Inflammatory macrophage treated with lipopolysaccharide for 1 hour (primary cell): ENCODE data around the gene DRAM1.
"Not testable (repeated sequence)": the region's sequence is repeated elsewhere in the genome, so short reads cannot be mapped to it uniquely, and the experiment has no call there.

Experiments
- DNase-seq, 2 donors: peaks; one replicate each; pipeline ENCODE4 v3.0.0-alpha.2; 2020 to 2022

DRAM1 gene

DNA sequence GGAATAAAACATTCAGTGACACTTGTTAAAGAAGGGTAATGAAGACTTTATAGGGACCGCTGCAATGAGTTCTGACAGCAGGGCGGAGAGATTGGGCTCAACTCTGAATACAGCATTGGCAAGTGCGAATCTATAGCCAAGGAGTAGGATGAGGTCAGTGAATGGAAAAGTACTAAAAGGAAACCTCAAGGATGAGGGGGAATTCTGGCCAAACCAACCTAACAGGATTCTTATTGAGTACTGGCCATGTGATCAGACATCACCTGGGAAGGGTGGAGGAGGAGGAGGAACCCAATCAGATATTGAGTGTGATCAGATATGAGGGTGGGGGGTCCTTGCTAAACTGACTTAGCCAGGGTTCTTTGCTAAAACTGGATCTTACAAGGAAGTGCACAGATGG, 31.0 kb downstream of the DRAM1 start:
- no peak for DNase-seq

DNA sequence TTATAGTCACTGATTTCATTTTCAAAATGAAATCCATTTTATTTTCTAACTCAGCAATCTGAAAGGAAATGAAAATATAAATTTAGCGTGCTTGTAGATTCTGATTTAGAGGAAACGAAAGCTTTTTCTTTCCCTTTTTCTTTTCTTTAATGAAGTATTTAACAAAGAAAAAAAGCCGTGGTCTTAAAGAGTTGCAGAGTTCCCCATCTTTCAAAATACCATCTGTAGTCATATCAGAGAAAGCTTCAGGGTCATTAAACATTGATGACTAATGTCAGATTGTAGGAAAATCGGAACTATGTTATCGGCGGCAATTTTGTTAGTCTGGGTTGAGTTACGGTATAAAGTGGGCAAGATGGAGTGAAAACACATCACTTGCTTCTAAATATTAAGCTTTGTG, 32.3 kb downstream of the DRAM1 start:
- peak; percentile 88 for DNase-seq

DNA sequence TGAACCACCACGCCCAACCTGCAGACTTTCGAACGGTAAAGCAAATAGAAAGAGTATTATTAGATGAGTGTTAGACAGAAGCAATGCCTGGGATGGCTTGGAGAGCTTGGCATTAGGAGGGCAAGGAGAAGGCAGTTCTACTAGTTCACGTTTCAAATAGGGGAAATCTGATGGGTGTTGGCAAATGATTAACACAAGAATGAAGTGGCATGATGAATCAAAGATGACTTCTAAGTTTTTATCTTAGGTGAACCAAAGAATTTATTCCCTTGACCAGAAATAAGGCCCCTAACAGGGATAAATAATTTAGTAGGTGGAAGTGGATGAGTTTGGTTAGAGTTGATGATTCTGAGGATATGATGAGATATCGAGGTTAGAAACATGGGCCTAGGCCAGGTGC, 38.5 kb downstream of the DRAM1 start:
- no peak for DNase-seq

DNA sequence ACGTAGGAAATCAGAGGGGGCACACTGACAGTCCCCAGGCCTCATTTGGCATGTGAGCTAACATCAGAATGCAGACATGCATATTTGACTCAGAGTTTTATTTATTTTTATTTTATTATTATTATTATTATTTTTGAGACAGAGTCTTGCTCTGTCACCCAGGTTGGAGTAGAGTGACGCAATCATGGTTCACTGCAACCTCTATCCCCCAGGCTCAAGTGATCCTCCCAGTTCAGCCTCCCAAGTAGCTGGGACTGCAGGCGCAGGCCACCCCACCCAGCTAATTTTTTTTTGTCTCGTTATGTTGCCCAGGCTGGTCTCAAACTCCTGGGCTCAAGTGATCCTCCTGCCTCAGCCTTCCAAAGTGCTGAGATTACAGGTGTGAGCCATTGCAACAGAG, 41.4 kb downstream of the DRAM1 start:
- DNase-seq, result not testable (repeated sequence)

GRCh38 chr12:101919447-101919846, 42.1 kb downstream of the DRAM1 start:
- no peak for DNase-seq

DNA sequence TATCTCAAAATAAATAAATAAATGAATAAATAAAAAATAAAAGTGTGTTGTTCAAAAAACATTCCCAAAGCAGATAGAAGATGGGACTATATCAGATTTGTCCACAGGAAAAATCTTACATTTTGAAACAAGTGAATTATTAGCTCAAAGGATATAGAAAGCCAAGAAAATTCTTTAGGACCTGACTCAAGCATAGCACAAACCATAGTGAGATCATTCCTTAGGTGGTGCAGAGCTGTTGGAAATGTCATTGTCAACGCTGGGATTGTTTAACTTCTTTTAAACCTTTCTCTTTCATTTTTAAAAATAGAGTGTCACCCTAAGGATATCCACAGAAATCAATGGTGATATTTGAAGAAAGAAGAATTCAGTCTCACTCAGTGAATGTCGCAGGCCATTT, 43.5 kb downstream of the DRAM1 start:
- DNase-seq, result no peak

- peak in 1 of 2 donors; percentile 18 for DNase-seq
Measured at GRCh38 chr12:101923045-101923718, 45.8 kb downstream of the DRAM1 start.

DNA sequence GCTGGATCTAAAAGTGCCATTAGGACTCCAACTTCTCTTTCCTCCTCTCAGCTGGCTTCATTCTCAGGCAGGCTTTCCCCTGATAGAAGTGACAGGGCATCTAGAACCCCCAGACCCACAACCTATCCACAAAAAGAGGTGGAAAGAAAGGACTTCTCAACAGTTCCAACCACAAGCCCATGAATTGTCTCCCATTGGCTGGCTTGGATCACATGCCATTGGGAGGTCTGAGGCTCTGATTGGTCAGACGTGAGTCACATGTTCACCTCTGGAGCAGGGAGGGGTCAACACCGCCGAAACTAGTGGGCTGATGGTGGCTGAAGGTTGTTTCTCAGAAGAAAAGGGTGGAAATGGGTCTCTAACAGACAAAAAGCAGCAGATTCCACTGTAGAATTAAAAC, 47.2 kb downstream of the DRAM1 start:
- peak; percentile 61 to 63 for DNase-seq

- peak; percentile 90 to 95 for DNase-seq
Measured at GRCh38 chr12:101925361-101925760, 48.0 kb downstream of the DRAM1 start.

- peak; percentile 84 to 92 for DNase-seq
Measured at GRCh38 chr12:101925935-101926334, 48.6 kb downstream of the DRAM1 start.

DNA sequence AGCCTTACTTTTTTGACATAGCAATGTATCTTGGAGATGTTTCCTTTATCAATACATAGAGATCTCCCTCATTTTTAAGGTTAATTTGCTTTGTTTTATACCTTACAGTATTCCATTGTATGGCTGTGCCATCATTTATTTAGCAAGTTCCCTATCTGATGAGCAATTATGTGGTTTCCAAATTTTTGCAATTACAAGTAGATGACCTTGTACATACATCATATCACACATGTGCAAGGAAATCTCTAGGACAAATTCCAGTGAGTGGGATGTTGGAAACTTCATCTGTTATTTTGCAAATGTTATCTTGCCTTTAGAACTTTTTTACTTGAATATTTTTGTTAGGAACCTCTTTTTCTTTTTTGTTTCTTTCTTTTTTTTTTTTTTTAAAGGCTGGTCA, 49.7 kb downstream of the DRAM1 start:
- peak; percentile 94 to 97 for DNase-seq

- peak; percentile 62 to 72 for DNase-seq
Measured at GRCh38 chr12:101927999-101928398, 50.6 kb downstream of the DRAM1 start.

GRCh38 chr12:101928556-101928955, 51.2 kb downstream of the DRAM1 start:
- no peak for DNase-seq

DNA sequence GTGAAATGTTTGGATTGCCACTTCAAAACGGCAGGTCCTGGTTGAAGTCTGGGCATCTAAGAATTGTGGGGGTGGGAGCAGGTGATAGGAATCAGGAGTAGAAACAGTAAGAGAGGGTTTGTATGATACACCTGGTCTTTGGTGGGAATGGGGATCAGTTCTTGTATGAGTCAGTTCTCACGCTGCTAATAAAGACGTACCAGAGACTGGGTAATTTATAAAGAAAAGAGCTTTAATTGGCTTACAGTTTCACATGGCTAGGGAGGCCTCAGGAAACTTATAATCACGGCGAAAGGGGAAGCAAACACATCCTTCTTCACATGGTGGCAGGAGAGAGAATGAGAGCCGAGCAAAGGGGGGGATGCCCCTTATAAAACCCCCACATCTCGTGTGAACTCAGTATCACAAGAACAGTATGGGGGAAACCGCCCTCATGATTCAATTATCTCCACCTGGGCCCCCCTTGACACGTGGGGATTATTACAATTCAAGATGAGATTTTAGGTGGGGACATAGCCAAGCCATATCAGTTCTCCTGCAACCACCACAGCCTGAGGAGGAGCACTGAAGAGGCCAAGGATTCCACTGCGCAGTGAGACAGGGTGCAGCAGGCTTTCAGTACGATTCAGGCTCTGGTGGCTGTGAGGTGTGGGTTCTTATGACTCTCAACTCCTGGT, 52.1 kb downstream of the DRAM1 start:
- DNase-seq, result no peak

- no peak for DNase-seq
Measured at GRCh38 chr12:101931498-101932326, 54.3 kb downstream of the DRAM1 start.

GRCh38 chr12:101933866-101934514, 56.6 kb downstream of the DRAM1 start:
- DNase-seq, result no peak

DNA sequence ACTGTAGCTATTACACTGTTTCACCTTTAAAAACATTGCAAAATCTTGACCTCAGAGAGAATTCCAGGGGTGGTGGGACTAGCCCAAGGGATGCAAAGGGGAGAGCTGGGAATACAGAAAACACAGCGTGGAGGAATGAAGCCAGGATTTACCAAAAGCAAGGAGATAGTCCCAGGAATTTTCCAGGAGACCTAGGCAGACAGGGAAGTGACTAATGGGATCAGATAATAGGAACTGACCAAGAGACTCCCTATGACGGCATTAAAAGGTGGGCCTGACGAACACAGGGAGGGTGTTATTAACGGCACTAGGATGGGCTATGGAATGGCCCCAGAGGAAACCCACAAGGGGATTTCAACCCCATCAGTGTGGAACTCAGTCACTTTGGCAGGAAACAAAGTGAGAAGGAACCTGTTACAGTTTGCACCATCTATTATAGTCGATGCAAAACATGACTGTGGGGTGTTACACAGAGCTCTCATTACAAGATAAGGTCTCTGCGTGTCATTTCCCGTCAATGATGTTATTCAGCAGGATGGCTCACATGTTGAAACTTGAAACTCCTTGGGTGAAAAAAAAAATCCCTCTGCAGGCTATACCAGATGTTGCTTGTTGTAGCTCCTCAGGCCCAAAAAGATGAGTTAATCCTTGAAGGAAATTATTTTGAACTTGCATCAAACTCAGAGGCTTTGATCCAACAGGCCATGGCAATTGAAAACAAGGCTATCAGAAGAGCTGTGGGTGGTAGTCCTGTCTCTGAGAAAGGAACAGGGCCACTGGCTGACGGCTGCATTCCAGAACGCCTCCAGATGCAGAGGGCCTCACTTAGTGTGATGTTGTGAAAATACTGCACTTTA, 58.7 kb downstream of the DRAM1 start:
- peak in 1 of 2 donors; percentile 5 for DNase-seq

DNA sequence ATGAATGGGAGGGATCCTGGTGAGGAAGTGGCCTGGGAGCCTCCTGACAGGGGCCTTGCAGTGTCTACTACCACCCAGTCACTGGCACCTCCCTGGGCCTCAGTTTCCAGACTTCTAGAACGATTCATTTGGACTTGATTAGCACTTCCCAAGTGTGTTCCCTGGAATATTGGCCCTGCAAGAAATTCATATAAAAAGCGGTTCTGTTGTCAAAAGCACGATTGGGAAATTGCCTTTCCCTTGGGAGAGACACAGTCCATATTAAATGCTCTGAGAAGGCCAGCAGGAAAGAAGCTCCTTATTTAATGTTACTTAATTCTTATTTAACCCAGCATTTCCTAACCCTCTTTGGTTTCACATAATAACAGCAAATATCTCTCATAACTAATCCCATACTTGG, 61.9 kb downstream of the DRAM1 start:
- no peak for DNase-seq

GRCh38 chr12:101939856-101940265, 62.5 kb downstream of the DRAM1 start:
- peak; percentile 54 to 84 for DNase-seq

DNA sequence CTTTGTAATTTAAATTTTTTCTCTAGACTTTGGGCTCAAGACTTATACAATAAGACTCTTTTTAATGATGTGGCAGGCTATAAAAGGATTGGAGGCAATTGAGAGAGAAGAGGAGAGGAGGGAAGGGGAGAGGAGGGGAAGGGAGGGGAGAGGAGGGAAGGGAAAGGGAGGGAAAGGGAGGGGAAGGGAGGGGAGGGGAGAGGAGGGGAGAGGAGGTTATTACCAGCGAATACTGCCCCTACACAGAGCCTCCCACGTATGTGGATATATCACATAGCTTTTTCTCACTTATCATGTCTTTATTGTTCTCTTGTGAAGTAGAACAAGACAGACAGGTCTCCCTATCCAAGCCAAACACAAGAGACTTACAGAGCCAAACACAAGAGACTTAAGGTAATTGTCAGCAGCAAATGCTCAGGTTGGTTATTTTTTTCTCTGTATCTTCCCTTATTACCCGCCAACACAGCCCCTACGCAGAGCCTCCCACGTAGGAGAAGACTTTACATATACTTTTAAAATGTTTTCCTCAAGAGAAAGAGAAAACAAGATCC, 63.1 kb downstream of the DRAM1 start:
- no peak for DNase-seq

- peak in 1 of 2 donors; percentile 5 for DNase-seq
Measured at GRCh38 chr12:101941306-101942249, 64.2 kb downstream of the DRAM1 start.
